ENCODE data around the gene PAAF1. TPM values are rescaled to one million over a fixed set of nuclear protein-coding genes. Genes with fewer than 3 reads are reported as not detected.

Gene PAAF1
- polyA plus RNA-seq, 2 donors = 6.2 to 9.5 TPM

GRCh38 chr11:73939096-73939495, 62.3 kb downstream of the PAAF1 start:
- H3K27me3 ChIP-seq (ENCODE audit: control insufficient read depth in 1 of 2, insufficient read depth in 2 of 2, low read length in 2 of 2) = no peaks in the 10 kb centered on the region
- WGBS, 2 donors = 58 to 61% methylated on average over 4 of the region's 4 CpGs
- no peak overlapping the region for H3K27ac ChIP-seq (ENCODE audit: low read depth in 2 of 2, low read length in 1 of 2)
- H3K36me3 ChIP-seq (ENCODE audit: control insufficient read depth in 2 of 2, insufficient read depth in 2 of 2, low read length in 1 of 2) = no peaks in the 10 kb centered on the region
- no peak overlapping the region for H3K4me3 ChIP-seq (ENCODE audit: low read depth in 1 of 2, low read length in 2 of 2)
- no peaks in the 10 kb centered on the region for H3K4me1 ChIP-seq (ENCODE audit: control insufficient read depth in 2 of 2, insufficient read depth in 2 of 2, low read length in 1 of 2)
- no peaks in the 10 kb centered on the region for H3K9me3 ChIP-seq (ENCODE audit: control insufficient read depth in 2 of 2, insufficient read depth in 1 of 2, low read depth in 1 of 2, low read length in 1 of 2)

GRCh38 chr11:73940801-73941570, 64.2 kb downstream of the PAAF1 start:
- no peak overlapping the region for H3K4me3 ChIP-seq (ENCODE audit: low read depth in 1 of 2, low read length in 2 of 2)
- no peaks in the 10 kb centered on the region for H3K9me3 ChIP-seq (ENCODE audit: control insufficient read depth in 2 of 2, insufficient read depth in 1 of 2, low read depth in 1 of 2, low read length in 1 of 2)
- WGBS, 2 donors = 90 to 93% methylated on average over 9 of the region's 9 CpGs
- no peak overlapping the region for H3K27ac ChIP-seq (ENCODE audit: low read depth in 2 of 2, low read length in 1 of 2)
- H3K27me3 ChIP-seq (ENCODE audit: control insufficient read depth in 1 of 2, insufficient read depth in 2 of 2, low read length in 2 of 2) = no peaks in the 10 kb centered on the region
- H3K4me1 ChIP-seq (ENCODE audit: control insufficient read depth in 2 of 2, insufficient read depth in 2 of 2, low read length in 1 of 2) = no peaks in the 10 kb centered on the region
- H3K36me3 ChIP-seq (ENCODE audit: control insufficient read depth in 2 of 2, insufficient read depth in 2 of 2, low read length in 1 of 2) = no peaks in the 10 kb centered on the region

- H3K4me1 ChIP-seq (ENCODE audit: control insufficient read depth in 2 of 2, insufficient read depth in 2 of 2, low read length in 1 of 2) = no peaks in the 10 kb centered on the region
- no peaks in the 10 kb centered on the region for H3K9me3 ChIP-seq (ENCODE audit: control insufficient read depth in 2 of 2, insufficient read depth in 1 of 2, low read depth in 1 of 2, low read length in 1 of 2)
- WGBS, 2 donors = 55 to 66% methylated on average over 1 of the region's 1 CpG
- no peaks in the 10 kb centered on the region for H3K27me3 ChIP-seq (ENCODE audit: control insufficient read depth in 1 of 2, insufficient read depth in 2 of 2, low read length in 2 of 2)
- H3K27ac ChIP-seq (ENCODE audit: low read depth in 2 of 2, low read length in 1 of 2) = no peak overlapping the region
- H3K36me3 ChIP-seq (ENCODE audit: control insufficient read depth in 2 of 2, insufficient read depth in 2 of 2, low read length in 1 of 2) = no peaks in the 10 kb centered on the region
- no peak overlapping the region for H3K4me3 ChIP-seq (ENCODE audit: low read depth in 1 of 2, low read length in 2 of 2)
Measured at GRCh38 chr11:73942010-73942409, 65.2 kb downstream of the PAAF1 start.

GRCh38 chr11:73944085-73944484, 67.3 kb downstream of the PAAF1 start:
- H3K9me3 ChIP-seq (ENCODE audit: control insufficient read depth in 2 of 2, insufficient read depth in 1 of 2, low read depth in 1 of 2, low read length in 1 of 2) = no peaks in the 10 kb centered on the region
- no peaks in the 10 kb centered on the region for H3K4me1 ChIP-seq (ENCODE audit: control insufficient read depth in 2 of 2, insufficient read depth in 2 of 2, low read length in 1 of 2)
- 42 to 51% methylated on average over 6 of the region's 6 CpGs for WGBS, 2 donors

GRCh38 chr11:73944901-73945300, 68.1 kb downstream of the PAAF1 start:
- WGBS, 2 donors = 77 to 84% methylated on average over 10 of the region's 10 CpGs

More at GRCh38 chr11:73944085-73944484, 67.3 kb downstream of the PAAF1 start:
- no peak overlapping the region for H3K27ac ChIP-seq (ENCODE audit: low read depth in 2 of 2, low read length in 1 of 2)
- H3K4me3 ChIP-seq (ENCODE audit: low read depth in 1 of 2, low read length in 2 of 2) = no peak overlapping the region
- H3K27me3 ChIP-seq (ENCODE audit: control insufficient read depth in 1 of 2, insufficient read depth in 2 of 2, low read length in 2 of 2) = no peaks in the 10 kb centered on the region
- H3K36me3 ChIP-seq (ENCODE audit: control insufficient read depth in 2 of 2, insufficient read depth in 2 of 2, low read length in 1 of 2) = no peaks in the 10 kb centered on the region

GRCh38 chr11:73945396-73945795, 68.6 kb downstream of the PAAF1 start:
- Histone ChIP-seq H3K27ac (ENCODE audit: low read depth in 2 of 2, low read length in 1 of 2) (no peak overlapping the region), H3K36me3 (ENCODE audit: control insufficient read depth in 2 of 2, insufficient read depth in 2 of 2, low read length in 1 of 2) (no peaks in the 10 kb centered on the region), H3K9me3 (ENCODE audit: control insufficient read depth in 2 of 2, insufficient read depth in 1 of 2, low read depth in 1 of 2, low read length in 1 of 2) (no peaks in the 10 kb centered on the region), H3K27me3 (ENCODE audit: control insufficient read depth in 1 of 2, insufficient read depth in 2 of 2, low read length in 2 of 2) (no peaks in the 10 kb centered on the region), H3K4me3 (ENCODE audit: low read depth in 1 of 2, low read length in 2 of 2) (no peak overlapping the region), H3K4me1 (ENCODE audit: control insufficient read depth in 2 of 2, insufficient read depth in 2 of 2, low read length in 1 of 2) (no peaks in the 10 kb centered on the region)
- 67 to 69% methylated on average over 4 of the region's 4 CpGs for WGBS, 2 donors

More at GRCh38 chr11:73944901-73945300, 68.1 kb downstream of the PAAF1 start:
- Histone ChIP-seq H3K4me1 (ENCODE audit: control insufficient read depth in 2 of 2, insufficient read depth in 2 of 2, low read length in 1 of 2) (no peaks in the 10 kb centered on the region), H3K9me3 (ENCODE audit: control insufficient read depth in 2 of 2, insufficient read depth in 1 of 2, low read depth in 1 of 2, low read length in 1 of 2) (no peaks in the 10 kb centered on the region), H3K27me3 (ENCODE audit: control insufficient read depth in 1 of 2, insufficient read depth in 2 of 2, low read length in 2 of 2) (no peaks in the 10 kb centered on the region), H3K4me3 (ENCODE audit: low read depth in 1 of 2, low read length in 2 of 2) (no peak overlapping the region), H3K27ac (ENCODE audit: low read depth in 2 of 2, low read length in 1 of 2) (no peak overlapping the region), H3K36me3 (ENCODE audit: control insufficient read depth in 2 of 2, insufficient read depth in 2 of 2, low read length in 1 of 2) (no peaks in the 10 kb centered on the region)

GRCh38 chr11:73946798-73947458, 70.1 kb downstream of the PAAF1 start:
- no peaks in the 10 kb centered on the region for H3K27me3 ChIP-seq (ENCODE audit: control insufficient read depth in 1 of 2, insufficient read depth in 2 of 2, low read length in 2 of 2)
- H3K27ac ChIP-seq (ENCODE audit: low read depth in 2 of 2, low read length in 1 of 2) = no peak overlapping the region
- H3K9me3 ChIP-seq (ENCODE audit: control insufficient read depth in 2 of 2, insufficient read depth in 1 of 2, low read depth in 1 of 2, low read length in 1 of 2) = no peaks in the 10 kb centered on the region
- H3K4me3 ChIP-seq (ENCODE audit: low read depth in 1 of 2, low read length in 2 of 2) = no peak overlapping the region
- no peaks in the 10 kb centered on the region for H3K4me1 ChIP-seq (ENCODE audit: control insufficient read depth in 2 of 2, insufficient read depth in 2 of 2, low read length in 1 of 2)
- WGBS, 2 donors = 77 to 82% methylated on average over 13 of the region's 13 CpGs
- H3K36me3 ChIP-seq (ENCODE audit: control insufficient read depth in 2 of 2, insufficient read depth in 2 of 2, low read length in 1 of 2) = no peaks in the 10 kb centered on the region

GRCh38 chr11:73949246-73949645, 72.4 kb downstream of the PAAF1 start:
- Histone ChIP-seq H3K36me3 (ENCODE audit: control insufficient read depth in 2 of 2, insufficient read depth in 2 of 2, low read length in 1 of 2) (no peaks in the 10 kb centered on the region), H3K27ac (ENCODE audit: low read depth in 2 of 2, low read length in 1 of 2) (no peak overlapping the region), H3K27me3 (ENCODE audit: control insufficient read depth in 1 of 2, insufficient read depth in 2 of 2, low read length in 2 of 2) (no peaks in the 10 kb centered on the region), H3K4me3 (ENCODE audit: low read depth in 1 of 2, low read length in 2 of 2) (no peak overlapping the region), H3K9me3 (ENCODE audit: control insufficient read depth in 2 of 2, insufficient read depth in 1 of 2, low read depth in 1 of 2, low read length in 1 of 2) (no peaks in the 10 kb centered on the region), H3K4me1 (ENCODE audit: control insufficient read depth in 2 of 2, insufficient read depth in 2 of 2, low read length in 1 of 2) (no peaks in the 10 kb centered on the region)
- 86 to 89% methylated on average over 4 of the region's 4 CpGs for WGBS, 2 donors

GRCh38 chr11:73949912-73950311, 73.1 kb downstream of the PAAF1 start:
- no peak overlapping the region for H3K4me3 ChIP-seq (ENCODE audit: low read depth in 1 of 2, low read length in 2 of 2)
- H3K27ac ChIP-seq (ENCODE audit: low read depth in 2 of 2, low read length in 1 of 2) = no peak overlapping the region
- no peaks in the 10 kb centered on the region for H3K9me3 ChIP-seq (ENCODE audit: control insufficient read depth in 2 of 2, insufficient read depth in 1 of 2, low read depth in 1 of 2, low read length in 1 of 2)
- H3K36me3 ChIP-seq (ENCODE audit: control insufficient read depth in 2 of 2, insufficient read depth in 2 of 2, low read length in 1 of 2) = no peaks in the 10 kb centered on the region
- H3K4me1 ChIP-seq (ENCODE audit: control insufficient read depth in 2 of 2, insufficient read depth in 2 of 2, low read length in 1 of 2) = no peaks in the 10 kb centered on the region
- H3K27me3 ChIP-seq (ENCODE audit: control insufficient read depth in 1 of 2, insufficient read depth in 2 of 2, low read length in 2 of 2) = no peaks in the 10 kb centered on the region
- 84 to 90% methylated on average over 5 of the region's 5 CpGs for WGBS, 2 donors

Measured in esophagus (tissue), 2 donors.